ENCODE measurements around the gene FASTK. TPM values are rescaled to one million over a fixed set of nuclear protein-coding genes. Genes with fewer than 3 reads are reported as not detected.

FASTK gene
- polyA plus RNA-seq, 1 donor (not counting 4 experiments of a cell fraction or from before 2014, with no cell fraction given): 27.2 TPM

GRCh38 chr7:151119902-151120301, 39.3 kb upstream of the FASTK start:
- Histone ChIP-seq H3K9me3 (ENCODE audit: control insufficient read depth, low read depth, low read length) (no peaks in the 10 kb centered on the region), H3K9ac (ENCODE audit: control insufficient read depth, extremely low read depth, insufficient read depth, low read length) (no peak overlapping the region), H2AFZ (ENCODE audit: control insufficient read depth, low read length) (no peak overlapping the region), H3K4me1 (ENCODE audit: control insufficient read depth, extremely low read depth, insufficient read depth, low read length) (peaks cover 20% of the 10 kb centered on the region), H3K27me3 (ENCODE audit: control insufficient read depth, extremely low read depth, insufficient read depth, low read length) (no peaks in the 10 kb centered on the region), H3K79me2 (ENCODE audit: control insufficient read depth, insufficient read depth, low read length) (peaks cover 49% of the 10 kb centered on the region), H3K9me1 (ENCODE audit: control insufficient read depth, extremely low read depth, insufficient read depth, low read length) (peaks cover 2% of the 10 kb centered on the region), H3K4me2 (ENCODE audit: control insufficient read depth, extremely low read depth, insufficient read depth, low read depth, low read length) (no peak overlapping the region), H3K4me3 (ENCODE audit: control insufficient read depth in 2 of 3, extremely low read depth in 1 of 3, insufficient read depth in 2 of 3, low read depth in 1 of 3, low read length in 3 of 3) (no peak overlapping the region), H4K20me1 (ENCODE audit: control insufficient read depth, extremely low read depth, insufficient read depth, low read length) (peaks cover 12% of the 10 kb centered on the region), H3K27ac (ENCODE audit: control insufficient read depth, insufficient read depth, low read length) (no peak overlapping the region), H3K36me3 (ENCODE audit: control insufficient read depth in 2 of 2, extremely low read depth in 1 of 2, insufficient read depth in 2 of 2, low read length in 2 of 2) (peaks cover 40 to 46% of the 10 kb centered on the region in 2 experiments)
- no peak for TF ChIP-seq CTCF (optimal IDR thresholded peaks at IDR 0.05 in 1 of 3, IDR thresholded peaks at IDR 0.05 in 1 of 3, conservative IDR thresholded peaks at IDR 0.05 in 1 of 3; ENCODE audit: extremely low read depth in 1 of 3, insufficient read depth in 2 of 3, low read length in 3 of 3)
- TF ChIP-seq EZH2 (IDR thresholded peaks at IDR 0.05; ENCODE audit: low read length): no peak
- dilution Hi-C loops (cut with MboI; ENCODE audit: extremely low pct_ligation_motif_present, low sequenced_read_pairs): no loop called here
- DNase-seq (ENCODE audit: low read depth, low spot score) (no peak), FAIRE-seq (no peak)

GRCh38 chr7:151119055-151119415, 38.4 kb upstream of the FASTK start:
- peaks cover 4% of the 10 kb centered on the region for H4K20me1 ChIP-seq (ENCODE audit: control insufficient read depth, extremely low read depth, insufficient read depth, low read length)
- H3K36me3 ChIP-seq (ENCODE audit: control insufficient read depth in 2 of 2, extremely low read depth in 1 of 2, insufficient read depth in 2 of 2, low read length in 2 of 2): peaks cover 33 to 37% of the 10 kb centered on the region in 2 experiments
- H3K9me1 ChIP-seq (ENCODE audit: control insufficient read depth, extremely low read depth, insufficient read depth, low read length): no peaks in the 10 kb centered on the region
- no peak overlapping the region for H3K4me2 ChIP-seq (ENCODE audit: control insufficient read depth, extremely low read depth, insufficient read depth, low read depth, low read length)
- no peak overlapping the region for H3K4me3 ChIP-seq (ENCODE audit: control insufficient read depth in 2 of 3, extremely low read depth in 1 of 3, insufficient read depth in 2 of 3, low read depth in 1 of 3, low read length in 3 of 3)
- peaks cover 14% of the 10 kb centered on the region for H3K4me1 ChIP-seq (ENCODE audit: control insufficient read depth, extremely low read depth, insufficient read depth, low read length)
- H3K9me3 ChIP-seq (ENCODE audit: control insufficient read depth, low read depth, low read length): no peaks in the 10 kb centered on the region
- H3K27me3 ChIP-seq (ENCODE audit: control insufficient read depth, extremely low read depth, insufficient read depth, low read length): no peaks in the 10 kb centered on the region
- no peak for TF ChIP-seq EZH2 (IDR thresholded peaks at IDR 0.05; ENCODE audit: low read length)
- TF ChIP-seq CTCF (optimal IDR thresholded peaks at IDR 0.05 in 1 of 3, IDR thresholded peaks at IDR 0.05 in 1 of 3, conservative IDR thresholded peaks at IDR 0.05 in 1 of 3; ENCODE audit: extremely low read depth in 1 of 3, insufficient read depth in 2 of 3, low read length in 3 of 3): no peak
- peaks cover 41% of the 10 kb centered on the region for H3K79me2 ChIP-seq (ENCODE audit: control insufficient read depth, insufficient read depth, low read length)
- dilution Hi-C loops (cut with MboI; ENCODE audit: extremely low pct_ligation_motif_present, low sequenced_read_pairs): no loop called here
- no peak overlapping the region for H2AFZ ChIP-seq (ENCODE audit: control insufficient read depth, low read length)
- FAIRE-seq (no peak), DNase-seq (ENCODE audit: low read depth, low spot score) (no peak)
- H3K9ac ChIP-seq (ENCODE audit: control insufficient read depth, extremely low read depth, insufficient read depth, low read length): no peak overlapping the region
- no peak overlapping the region for H3K27ac ChIP-seq (ENCODE audit: control insufficient read depth, insufficient read depth, low read length)

All from keratinocyte (primary cell).